Kidney tubule cell (primary cell): Measurements from ENCODE around the gene C19orf38.

Experiments used
- DNase-seq: peaks from one replicate; pipeline ENCODE4 v3.0.0-alpha.2; 2018; ENCODE audit warnings: low spot score

The C19orf38 gene

GRCh38 chr19:10848230-10848856, at the start of gene C19orf38:
TSS of gene C19orf38 (plus strand) at chr19:10848415. CDS start at chr19:10848509, 94 bp downstream.
- DNase-seq: no peak

DNA sequence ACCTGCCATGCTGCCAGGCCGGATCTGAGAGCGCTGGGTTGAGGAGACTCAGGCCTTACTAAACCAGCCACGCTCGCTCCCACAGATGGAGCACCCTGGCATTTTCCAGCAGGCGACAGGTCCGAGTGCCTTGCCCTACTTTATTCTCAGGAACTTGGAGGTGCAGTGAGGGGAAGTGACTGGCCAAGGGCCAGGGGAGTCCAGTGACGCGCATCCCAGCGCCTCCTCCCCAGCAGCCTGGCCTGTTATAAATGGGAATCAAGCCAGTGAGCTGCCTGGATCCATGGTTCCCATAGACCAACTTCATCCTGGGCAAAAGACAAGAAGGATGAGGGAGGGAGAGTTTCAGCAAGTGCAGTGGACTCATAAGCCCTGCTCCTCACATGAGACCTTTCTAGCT, 47.7 kb upstream of the C19orf38 start:
- DNase-seq: no peak

- DNase-seq: no peak
Observed at GRCh38 chr19:10802479-10802878, 45.7 kb upstream of the C19orf38 start.

DNA sequence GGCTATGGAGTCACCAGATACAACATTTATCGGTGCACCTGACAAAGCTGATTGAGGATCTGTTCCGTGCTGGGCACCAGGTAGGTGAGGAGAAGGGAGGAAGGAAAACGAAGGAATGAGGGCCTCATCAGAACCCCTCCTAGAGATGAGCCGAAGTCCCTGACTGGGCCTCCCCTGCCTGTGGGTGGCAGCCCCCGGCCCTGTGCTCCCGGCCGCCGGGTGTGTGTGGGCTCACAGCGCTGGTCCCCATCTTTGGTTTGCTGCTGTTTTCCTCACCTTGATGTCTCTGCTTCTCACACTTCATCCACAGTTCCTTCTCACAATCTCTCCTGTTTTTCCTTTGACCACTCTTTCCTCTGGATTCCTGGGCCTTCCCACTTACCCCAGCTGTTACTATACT, 45.0 kb upstream of the C19orf38 start:
- no peak for DNase-seq

- no peak for DNase-seq
Observed at GRCh38 chr19:10805065-10805757, 43.0 kb upstream of the C19orf38 start.

DNA sequence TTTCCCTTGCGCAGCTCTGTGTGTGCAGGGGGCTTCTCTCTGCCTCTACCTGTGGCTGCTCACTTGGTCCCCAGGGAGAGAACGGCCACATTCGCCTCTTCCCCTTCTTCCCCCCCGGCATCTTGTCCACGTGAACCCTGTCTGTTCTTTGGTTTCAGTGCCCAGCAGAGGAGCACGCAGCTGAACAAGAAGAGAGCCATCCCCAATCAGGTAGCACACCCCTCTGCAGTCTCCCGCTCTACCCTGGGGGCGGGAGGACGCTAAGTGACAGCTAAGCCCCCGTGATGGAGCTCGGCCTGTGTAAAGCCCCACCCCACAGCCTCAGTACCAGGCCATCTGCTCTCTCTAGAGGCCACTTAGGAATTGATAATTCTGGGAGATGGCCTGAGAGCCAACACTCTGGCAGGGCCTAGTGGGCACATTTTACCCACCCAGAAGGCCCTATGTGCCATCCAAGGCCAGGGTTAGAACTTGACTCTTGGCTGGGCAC, 42.4 kb upstream of the C19orf38 start:
- no peak for DNase-seq

- peak; percentile 60 for DNase-seq
Observed at GRCh38 chr19:10808937-10809649, 39.1 kb upstream of the C19orf38 start.

- DNase-seq: no peak
Observed at GRCh38 chr19:10809651-10810285, 38.4 kb upstream of the C19orf38 start.

DNA sequence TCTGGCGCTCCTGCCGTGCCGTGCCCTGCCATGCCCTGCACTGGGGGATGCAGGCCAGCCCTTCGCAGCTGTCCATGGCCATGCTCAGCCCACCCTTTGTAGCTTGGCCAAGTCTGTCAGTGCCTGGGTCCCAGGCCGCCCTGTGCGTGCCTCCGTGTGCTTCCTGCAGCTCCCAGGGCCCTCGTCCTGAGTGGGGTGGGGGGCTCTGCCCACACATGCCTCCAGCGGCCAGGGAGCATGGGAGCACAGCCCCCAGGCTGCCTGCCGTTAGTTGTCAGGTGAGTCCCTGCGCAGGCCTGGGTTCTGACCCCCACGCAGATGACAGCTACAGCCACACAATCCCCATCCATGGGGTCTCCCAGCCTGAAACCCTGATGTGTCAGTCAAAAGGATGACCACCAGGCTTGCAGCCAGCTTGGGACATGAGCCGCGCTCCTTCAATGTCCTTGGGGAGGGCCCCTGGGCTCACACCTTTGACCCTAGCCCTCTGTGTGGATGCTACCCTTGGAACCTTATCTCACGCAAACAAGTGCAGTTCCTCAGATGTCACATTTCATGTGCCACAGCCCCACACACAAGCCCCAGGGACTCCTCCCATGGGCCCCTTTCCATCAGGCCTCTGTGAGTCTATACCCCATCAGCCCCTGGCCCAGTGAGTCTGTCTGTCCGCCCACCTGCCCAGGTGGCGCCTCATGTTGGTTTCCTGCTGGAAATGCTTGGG, 36.7 kb upstream of the C19orf38 start:
- DNase-seq: no peak

DNA sequence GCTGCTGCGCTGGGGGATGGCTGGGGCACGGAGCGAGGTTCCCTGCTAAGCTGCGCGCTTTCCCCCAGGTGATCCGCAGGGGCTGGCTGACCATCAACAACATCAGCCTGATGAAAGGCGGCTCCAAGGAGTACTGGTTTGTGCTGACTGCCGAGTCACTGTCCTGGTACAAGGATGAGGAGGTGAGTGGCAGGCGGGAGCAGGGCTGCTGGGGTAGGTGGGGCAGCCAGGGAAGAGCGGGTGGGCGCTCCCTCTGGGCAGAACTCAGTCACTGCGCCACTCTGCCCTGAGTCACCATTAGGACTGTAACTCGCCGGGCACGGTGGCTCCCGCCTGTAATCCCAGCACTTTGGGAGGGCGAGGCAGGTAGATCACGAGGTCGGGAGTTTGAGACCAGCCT, 36.0 kb upstream of the C19orf38 start:
- no peak for DNase-seq

DNA sequence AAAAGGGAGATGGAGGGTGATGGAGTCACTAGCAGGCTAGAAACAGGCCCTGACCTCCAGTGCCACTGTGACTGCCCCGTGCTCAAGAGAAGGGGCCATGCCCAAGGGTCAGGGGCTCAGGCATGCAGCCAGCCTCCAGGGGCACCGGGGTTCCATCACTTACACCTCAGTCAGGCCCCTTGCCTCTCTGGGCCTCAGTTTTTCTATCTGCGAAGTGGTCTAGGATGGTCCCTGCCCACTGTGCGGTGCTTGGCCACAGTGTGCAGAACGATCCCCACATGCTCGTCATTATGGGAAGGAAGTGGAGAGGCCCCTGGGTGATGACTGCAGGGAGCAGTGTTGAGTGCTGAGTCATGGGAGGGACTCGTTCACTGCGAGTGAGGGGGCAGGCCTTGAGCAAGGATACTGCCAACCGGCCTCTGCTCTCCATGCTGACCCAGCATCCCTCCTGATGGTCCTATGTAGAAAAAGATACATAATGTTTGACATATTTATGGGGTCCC, 35.3 kb upstream of the C19orf38 start:
- DNase-seq: peak; percentile 77

GRCh38 chr19:10815007-10815536, 33.1 kb upstream of the C19orf38 start:
- no peak for DNase-seq

DNA sequence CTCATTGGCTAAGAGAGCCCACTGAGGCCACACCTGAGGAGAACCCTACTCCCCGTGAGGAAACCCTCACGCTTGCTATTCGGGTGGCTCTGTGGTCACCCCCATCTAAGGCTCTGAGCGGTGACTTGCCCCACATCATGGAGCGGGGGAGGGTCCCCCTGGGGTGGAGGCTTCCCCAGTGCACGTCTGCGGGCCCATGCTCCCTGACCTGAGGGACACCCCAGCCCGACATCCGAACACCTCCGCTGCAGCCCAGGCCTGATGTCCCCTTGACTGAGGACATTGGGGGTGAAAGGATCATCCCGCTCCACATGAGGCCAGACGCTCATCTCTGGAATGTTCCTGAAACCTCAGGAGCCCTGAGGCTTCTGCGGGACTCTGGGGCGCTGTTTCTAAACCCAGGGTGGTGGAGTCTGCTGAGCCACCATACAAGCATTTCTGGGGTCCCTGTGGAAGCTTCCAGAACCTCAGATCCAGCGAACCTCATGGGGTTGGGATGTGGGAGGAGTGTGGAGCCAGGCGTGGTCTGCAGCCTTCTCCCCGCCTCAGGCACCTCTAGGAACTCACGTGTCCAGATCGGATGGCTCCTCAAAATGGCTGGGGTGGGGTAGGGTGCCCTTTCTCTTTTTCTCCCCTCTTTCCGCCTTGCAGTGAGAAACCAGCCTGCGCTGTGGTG, 32.1 kb upstream of the C19orf38 start:
- DNase-seq: no peak

- no peak for DNase-seq
Observed at GRCh38 chr19:10816691-10817090, 31.5 kb upstream of the C19orf38 start.

DNA sequence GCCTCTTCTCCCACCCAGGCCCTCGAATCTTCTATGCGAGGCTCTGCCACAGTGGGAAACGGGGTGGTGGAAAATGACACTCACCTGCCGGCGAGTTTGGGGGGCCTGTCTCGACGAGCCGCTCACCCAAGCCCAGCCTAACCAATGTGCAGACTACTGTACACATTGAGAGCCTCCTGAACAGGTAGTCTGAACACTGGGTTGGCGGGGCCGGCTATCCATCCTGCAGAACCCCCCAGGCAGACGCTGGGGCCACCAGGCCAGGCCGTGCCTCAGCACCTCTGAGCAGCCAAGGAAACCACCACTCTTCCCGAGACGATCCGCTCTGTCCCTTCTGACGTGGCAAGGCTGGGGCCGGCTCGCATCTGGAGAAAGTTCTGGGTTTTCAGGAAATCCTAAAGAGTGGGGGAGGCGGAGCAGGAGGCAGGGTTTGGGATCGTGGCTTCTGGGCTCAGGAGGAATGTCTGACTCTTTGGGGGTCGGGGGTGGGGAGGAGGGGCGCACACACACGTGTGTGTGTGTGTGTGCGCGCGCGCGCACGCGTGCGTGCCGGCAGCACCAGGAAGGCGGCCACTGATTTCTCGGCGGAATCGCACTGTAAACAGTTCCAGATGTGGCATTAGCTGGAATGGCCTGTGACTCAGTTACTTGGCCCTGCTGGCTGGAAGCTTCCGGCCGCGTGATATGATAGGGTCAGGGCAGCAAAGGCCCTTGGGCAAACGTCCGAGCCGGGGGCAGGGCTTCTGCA, 30.8 kb upstream of the C19orf38 start:
- no peak for DNase-seq

DNA sequence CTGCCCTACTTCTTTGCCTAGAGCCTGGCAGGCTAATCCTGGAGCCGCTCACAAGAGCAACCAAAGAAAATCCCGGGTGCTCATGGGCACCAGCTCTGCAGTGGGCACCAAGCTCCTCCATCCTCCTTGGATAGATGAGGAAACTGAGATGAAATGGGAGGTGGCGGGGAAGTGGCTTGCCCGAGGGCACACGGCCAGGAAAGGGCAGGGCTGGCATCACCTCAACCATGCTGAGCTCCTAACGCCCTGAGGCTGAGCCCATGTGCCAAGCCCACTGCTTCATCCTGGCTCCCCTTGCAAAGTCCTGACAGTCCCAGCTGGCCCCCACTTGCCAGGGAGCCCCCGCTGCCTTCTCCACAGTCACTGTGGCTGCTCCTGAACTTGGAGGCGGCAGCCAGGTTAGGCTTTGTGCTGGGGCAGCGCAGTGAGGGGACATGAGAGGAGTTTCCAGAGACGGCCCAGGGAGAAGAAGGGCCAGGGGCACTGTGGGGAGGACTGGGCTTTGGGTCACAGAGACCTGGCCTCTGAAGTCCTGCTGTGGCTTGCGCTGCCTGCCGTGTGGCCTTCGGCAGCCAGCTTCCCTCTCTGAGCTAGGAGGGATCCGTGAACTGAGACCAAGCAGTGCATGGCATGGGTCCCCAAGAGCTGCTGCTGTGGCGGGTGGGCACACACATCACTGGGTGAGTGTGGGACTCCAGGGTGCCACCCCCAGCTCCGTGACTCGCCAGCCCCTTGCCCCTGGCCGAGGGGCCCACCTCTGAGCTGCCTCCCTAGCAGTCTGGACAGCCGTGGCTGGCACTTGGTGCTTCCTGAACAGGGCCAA, 29.7 kb upstream of the C19orf38 start:
- DNase-seq: no peak

- no peak for DNase-seq
Observed at GRCh38 chr19:10819124-10820060, 28.8 kb upstream of the C19orf38 start.

DNA sequence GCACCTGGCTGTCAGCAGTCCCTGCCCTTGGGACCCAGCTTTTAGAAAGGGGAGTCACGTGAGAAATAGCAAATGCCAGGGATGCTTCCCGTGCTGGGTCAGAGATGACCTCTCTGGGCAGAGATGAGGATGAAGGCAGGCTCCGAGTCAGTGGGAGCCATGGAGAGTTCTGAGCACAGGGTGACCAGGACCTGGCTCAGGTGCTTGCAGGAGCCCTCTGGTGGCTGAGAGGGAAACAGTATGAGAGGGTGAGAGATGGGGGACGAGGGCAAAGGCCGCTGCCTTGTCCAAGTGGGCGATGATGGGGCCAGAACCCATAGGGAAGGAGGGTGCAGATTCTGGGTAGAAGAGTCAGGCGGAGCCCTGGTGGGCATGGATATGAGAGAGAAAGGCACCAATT, 28.0 kb upstream of the C19orf38 start:
- DNase-seq: peak; percentile 16
